A673 (cell line): Measurements from ENCODE around the gene DSTN.

Source experiments
- CTCF ChIP-seq: fragments of 300-800, 200-600 bp; sonication (generic); conservative IDR thresholded peaks from 2 replicates; pipeline ENCODE4 v1.5.1; 2017; ENCODE audit warnings: low read depth, mild to moderate bottlenecking, antibody characterized with exemption, low read length, moderate library complexity, mixed read lengths
- EZH2 ChIP-seq: fragments of 200-600 bp; sonication (generic); IDR thresholded peaks from 2 replicates; pipeline ENCODE4 v1.6.1; 2017; ENCODE audit warnings: borderline replicate concordance, low read depth, mild to moderate bottlenecking, mixed read lengths, antibody characterized with exemption, low read length; ENCODE audit not compliant: poor library complexity, severe bottlenecking

- TF ChIP-seq CTCF (no peak), EZH2 (no peak)
Measured at GRCh38 chr20:17545127-17545526, 24.7 kb upstream of the DSTN start.
